Suprapubic skin (tissue), 4 donors: ENCODE data around the gene CD44.

ENCODE experiments used
- CTCF ChIP-seq, 2 donors: fragments of 200-600 bp in 1 of 2; fragments of 450-650 bp in 1 of 2; sonication (generic) in 1 of 2; IDR thresholded peaks; one replicate each; pipeline ENCODE4 v1.5.1; 2016 to 2019; ENCODE audit warnings: antibody characterized with exemption in 2 of 2, mild to moderate bottlenecking in 1 of 2, moderate library complexity in 1 of 2
- EP300 ChIP-seq: sonication (generic); formaldehyde crosslinking; IDR thresholded peaks from one replicate; pipeline ENCODE4 v1.6.1; 2017; ENCODE audit warnings: antibody characterized with exemption
- POLR2A ChIP-seq, 2 donors: fragments of 450-650 bp; IDR thresholded peaks; one replicate each; pipeline ENCODE4 v1.6.1; 2017; ENCODE audit warnings: antibody characterized with exemption in 2 of 2, mild to moderate bottlenecking in 2 of 2, moderate library complexity in 2 of 2
- POLR2AphosphoS5 ChIP-seq, 3 donors: sonication (generic); formaldehyde crosslinking; IDR thresholded peaks; one replicate each; pipeline ENCODE4 v1.6.1; 2017; ENCODE audit warnings: antibody characterized with exemption in 3 of 3

DNA sequence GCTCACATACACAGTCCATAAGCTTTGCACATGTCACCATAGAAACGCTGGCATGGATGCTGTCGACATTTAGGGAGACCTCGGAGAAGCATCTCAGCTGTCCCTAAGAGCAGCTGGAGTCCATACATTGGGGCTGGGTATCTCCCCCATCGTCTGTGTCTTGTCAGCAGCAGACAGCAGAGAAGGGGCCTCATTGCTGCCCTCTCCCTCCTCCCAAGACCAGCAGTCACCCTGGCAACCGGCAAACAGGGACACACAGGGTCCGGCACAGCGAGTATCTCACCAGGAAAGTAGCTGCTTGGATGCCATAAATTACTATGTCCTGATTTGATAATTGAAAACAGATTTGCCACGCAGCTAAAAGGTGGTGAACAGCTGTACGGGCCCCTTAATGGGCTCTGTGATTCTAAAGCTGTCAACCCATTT lies 84.4 kb downstream of the CD44 start:
- TF ChIP-seq CTCF (IDR thresholded peaks at IDR 0.05), result no peak
- no peak for TF ChIP-seq POLR2A (IDR thresholded peaks at IDR 0.05)
- TF ChIP-seq POLR2AphosphoS5 (IDR thresholded peaks at IDR 0.05), result no peak
- no peak for TF ChIP-seq EP300
